Hepatocyte (in vitro differentiated cells): Measurements from ENCODE around the gene ARHGAP1. TPM values are rescaled to one million over a fixed set of nuclear protein-coding genes. Genes with fewer than 3 reads are reported as not detected.
"Not testable (repeated sequence)": the region's sequence is repeated elsewhere in the genome, so short reads cannot be mapped to it uniquely, and the experiment has no call there.

Experiments
- DNase-seq: peaks from one replicate; pipeline ENCODE4 v3.0.0-alpha.2; 2016; ENCODE audit warnings: low spot score
- H2AFZ ChIP-seq: fragments of 200-600 bp; sonication (generic); 2 replicates; pipeline ENCODE4 v1.6.0; 2016; ENCODE audit warnings: antibody characterized with exemption, mild to moderate bottlenecking
- H3K27ac ChIP-seq: fragments of 200-600 bp; sonication (generic); 2 replicates; pipeline ENCODE4 v1.5.1; 2016; ENCODE audit warnings: mild to moderate bottlenecking
- H3K27me3 ChIP-seq: fragments of 200-600 bp; sonication (generic); 2 replicates; pipeline ENCODE4 v1.6.1; 2016
- H3K36me3 ChIP-seq: fragments of 200-600 bp; sonication (generic); replicated peaks from 2 replicates; pipeline ENCODE4 v1.5.1; 2016; ENCODE audit warnings: low read depth; ENCODE audit not compliant: insufficient read depth
- H3K4me1 ChIP-seq: fragments of 200-600 bp; sonication (generic); 2 replicates; pipeline ENCODE4 v1.5.1; 2016; ENCODE audit warnings: mild to moderate bottlenecking, moderate library complexity; ENCODE audit not compliant: insufficient read depth
- H3K4me2 ChIP-seq: fragments of 200-600 bp; sonication (generic); 2 replicates; pipeline ENCODE4 v1.6.0; 2016
- H3K4me3 ChIP-seq: fragments of 200-600 bp; sonication (generic); 2 replicates; pipeline ENCODE4 v1.5.1; 2016; ENCODE audit warnings: mild to moderate bottlenecking
- H3K79me2 ChIP-seq: fragments of 200-600 bp; sonication (generic); 2 replicates; pipeline ENCODE4 v1.6.0; 2017; ENCODE audit warnings: mild to moderate bottlenecking
- H3K9me2 ChIP-seq: fragments of 200-600 bp; sonication (generic); replicated peaks from 2 replicates; pipeline ENCODE4 v1.6.0; 2017; ENCODE audit warnings: mild to moderate bottlenecking; ENCODE audit not compliant: insufficient read depth
- H3K9me3 ChIP-seq: fragments of 200-600 bp; sonication (generic); 2 replicates; pipeline ENCODE4 v1.5.1; 2016; ENCODE audit warnings: low read depth, mild to moderate bottlenecking
- H4K20me1 ChIP-seq: fragments of 200-600 bp; sonication (generic); 2 replicates; pipeline ENCODE4 v1.6.0; 2016; ENCODE audit warnings: mild to moderate bottlenecking; ENCODE audit not compliant: insufficient read depth, poor library complexity, severe bottlenecking
- CTCF ChIP-seq: fragments of 200-600 bp; sonication (generic); IDR thresholded peaks from 2 replicates; pipeline ENCODE4 v1.5.1; 2016; ENCODE audit warnings: antibody characterized with exemption, mild to moderate bottlenecking; ENCODE audit not compliant: poor library complexity
- EZH2 ChIP-seq: fragments of 200-600 bp; sonication (generic); IDR thresholded peaks from 2 replicates; pipeline ENCODE4 v1.6.1; 2016; ENCODE audit warnings: antibody characterized with exemption, mild to moderate bottlenecking, borderline replicate concordance
- EZH2phosphoT487 ChIP-seq: fragments of 200-600 bp; sonication (generic); IDR thresholded peaks from one replicate; pipeline ENCODE4 v1.6.1; 2018; ENCODE audit warnings: antibody characterized with exemption, mild to moderate bottlenecking, low read depth, moderate library complexity; ENCODE audit not compliant: unreplicated experiment, severe bottlenecking
- WGBS: methylation state at CpG from one replicate; pipeline ENCODE4 v1.1.6; 2016; ENCODE audit warnings: low lambda C conversion rate; ENCODE audit errors: missing lambda C conversion rate; 5-methylcytosine and 5-hydroxymethylcytosine counted together
- polyA plus RNA-seq: library from polyadenylated mRNA; unstranded; fragments of >200 nt; fragmentation: Nextera tagmentation; extraction: Ambion mirVana; gene quantifications from 2 replicates; pipeline ENCODE4 v1.2.1, GENCODE V29; 2016
- total RNA-seq: library from RNA; depleted of rRNA; stranded (reverse); fragments of >200 nt; gene quantifications from 2 replicates; pipeline ENCODE4 v1.2.3, GENCODE V29; 2014

ARHGAP1 gene
- total and polyA plus RNA-seq, 2 experiments from 2014 or later = 23.4 to 62.8 TPM

- Histone ChIP-seq H3K27me3 (no peaks in the 10 kb centered on the region), H2AFZ (no peak overlapping the region), H3K9me2 (no peaks in the 10 kb centered on the region), H3K4me2 (no peak overlapping the region), H3K36me3 (peaks cover 5% of the 10 kb centered on the region), H3K27ac (no peak overlapping the region), H3K9me3 (no peaks in the 10 kb centered on the region), H3K4me3 (no peak overlapping the region), H4K20me1 (no peaks in the 10 kb centered on the region), H3K79me2 (no peaks in the 10 kb centered on the region), H3K4me1 (peaks cover 23% of the 10 kb centered on the region)
- no peak for TF ChIP-seq EZH2
- TF ChIP-seq CTCF = no peak
- TF ChIP-seq EZH2phosphoT487 = no peak
- WGBS = over 99% methylated on average over 6 of the region's 7 CpGs
- no peak for DNase-seq
Measured at GRCh38 chr11:46672381-46672839, 28.0 kb downstream of the ARHGAP1 start.

- H3K9me2 ChIP-seq = no peaks in the 10 kb centered on the region
- H3K27me3 ChIP-seq = no peaks in the 10 kb centered on the region
- no peak overlapping the region for H3K27ac ChIP-seq
- DNase-seq = no peak
- TF ChIP-seq EZH2phosphoT487 = no peak
- TF ChIP-seq CTCF = no peak
- no peak for TF ChIP-seq EZH2
- H3K4me1 ChIP-seq = peaks cover 23% of the 10 kb centered on the region
- no peak overlapping the region for H3K4me2 ChIP-seq
- no peak overlapping the region for H3K4me3 ChIP-seq
- peaks cover 5% of the 10 kb centered on the region for H3K36me3 ChIP-seq
- 97% methylated on average over 10 of the region's 10 CpGs for WGBS
- H2AFZ ChIP-seq = no peak overlapping the region
- H3K9me3 ChIP-seq = no peaks in the 10 kb centered on the region
- H4K20me1 ChIP-seq = no peaks in the 10 kb centered on the region
- H3K79me2 ChIP-seq = no peaks in the 10 kb centered on the region
Measured at GRCh38 chr11:46671958-46672315, 28.5 kb downstream of the ARHGAP1 start.

- not testable (repeated sequence) for H3K9me2 ChIP-seq, H3K4me3 ChIP-seq, H3K36me3 ChIP-seq, DNase-seq, H3K79me2 ChIP-seq, H2AFZ ChIP-seq, H3K27ac ChIP-seq, H4K20me1 ChIP-seq, H3K4me2 ChIP-seq, H3K9me3 ChIP-seq, H3K27me3 ChIP-seq
- H3K4me1 ChIP-seq = peaks cover 17% of the 10 kb centered on the region
- WGBS = 96% methylated on average over 3 of the region's 3 CpGs
Measured at GRCh38 chr11:46670521-46670920, 29.9 kb downstream of the ARHGAP1 start.

GRCh38 chr11:46669711-46670139, 30.7 kb downstream of the ARHGAP1 start:
- no peaks in the 10 kb centered on the region for H3K9me3 ChIP-seq
- no peak overlapping the region for H3K4me2 ChIP-seq
- TF ChIP-seq CTCF (peak; percentile 16), EZH2phosphoT487 (no peak), EZH2 (no peak)
- no peaks in the 10 kb centered on the region for H3K79me2 ChIP-seq
- no peak overlapping the region for H3K4me3 ChIP-seq
- H4K20me1 ChIP-seq = no peaks in the 10 kb centered on the region
- H3K27me3 ChIP-seq = no peaks in the 10 kb centered on the region
- WGBS = 90% methylated on average over 3 of the region's 3 CpGs
- H3K9me2 ChIP-seq = no peaks in the 10 kb centered on the region
- no peak for DNase-seq
- no peak overlapping the region for H3K27ac ChIP-seq
- peaks cover 10% of the 10 kb centered on the region for H3K4me1 ChIP-seq
- H3K36me3 ChIP-seq = peaks cover 5% of the 10 kb centered on the region
- no peak overlapping the region for H2AFZ ChIP-seq
